Suprapubic skin (tissue), 4 donors: ENCODE results near the gene TRIM54. TPM values are rescaled to one million over a fixed set of nuclear protein-coding genes. Genes with fewer than 3 reads are reported as not detected.
A peak's percentile ranks its signal among the peaks of the same experiment; 100 is the strongest.
"Not testable (repeated sequence)": the region's sequence is repeated elsewhere in the genome, so short reads cannot be mapped to it uniquely, and the experiment has no call there.

Experiments
- DNase-seq, 2 donors: peaks; one replicate each; pipeline ENCODE4 v3.0.0-alpha.2; 2019; ENCODE audit warnings: low spot score in 2 of 2
- H3K27ac ChIP-seq: fragments of 200-600 bp; sonication (generic); one replicate; pipeline ENCODE4 v1.5.1; 2019
- H3K27me3 ChIP-seq: fragments of 200-600 bp; sonication (generic); one replicate; pipeline ENCODE4 v1.5.1; 2019
- H3K36me3 ChIP-seq: fragments of 200-600 bp; sonication (generic); one replicate; pipeline ENCODE4 v1.5.1; 2019
- H3K4me1 ChIP-seq: fragments of 200-600 bp; sonication (generic); one replicate; pipeline ENCODE4 v1.5.1; 2019
- H3K4me3 ChIP-seq: fragments of 200-600 bp; sonication (generic); one replicate; pipeline ENCODE4 v1.5.1; 2019; ENCODE audit warnings: mild to moderate bottlenecking
- H3K9me3 ChIP-seq: fragments of 200-600 bp; sonication (generic); one replicate; pipeline ENCODE4 v1.5.1; 2019
- CTCF ChIP-seq, 2 donors: fragments of 200-600 bp in 1 of 2; fragments of 450-650 bp in 1 of 2; sonication (generic) in 1 of 2; IDR thresholded peaks; one replicate each; pipeline ENCODE4 v1.5.1; 2016 to 2019; ENCODE audit warnings: antibody characterized with exemption in 2 of 2, mild to moderate bottlenecking in 1 of 2, moderate library complexity in 1 of 2
- EP300 ChIP-seq: sonication (generic); formaldehyde crosslinking; IDR thresholded peaks from one replicate; pipeline ENCODE4 v1.6.1; 2017; ENCODE audit warnings: antibody characterized with exemption
- POLR2A ChIP-seq, 2 donors: fragments of 450-650 bp; IDR thresholded peaks; one replicate each; pipeline ENCODE4 v1.6.1; 2017; ENCODE audit warnings: antibody characterized with exemption in 2 of 2, mild to moderate bottlenecking in 2 of 2, moderate library complexity in 2 of 2
- POLR2AphosphoS5 ChIP-seq, 3 donors: sonication (generic); formaldehyde crosslinking; IDR thresholded peaks; one replicate each; pipeline ENCODE4 v1.6.1; 2017; ENCODE audit warnings: antibody characterized with exemption in 3 of 3
- WGBS: methylation state at CpG from one replicate; pipeline ENCODE4 v1.1.5; 2018; 5-methylcytosine and 5-hydroxymethylcytosine counted together
- total RNA-seq, 4 donors: library from RNA; depleted of rRNA; stranded (reverse); fragments of >200 nt; gene quantifications; one replicate each; pipeline ENCODE4 v1.1.0, GENCODE V29; 2016

TRIM54 gene
- total RNA-seq, 4 donors from 2014 or later, result not detected

- Histone ChIP-seq H3K4me3 (no peak overlapping the region), H3K27ac (no peak overlapping the region), H3K4me1 (peaks cover 5% of the 10 kb centered on the region), H3K36me3 (no peaks in the 10 kb centered on the region), H3K27me3 (peaks cover 4% of the 10 kb centered on the region), H3K9me3 (no peaks in the 10 kb centered on the region)
- no peak for DNase-seq
- 81% methylated on average over 14 of the region's 18 CpGs for WGBS
- no peak for TF ChIP-seq POLR2A (IDR thresholded peaks at IDR 0.05)
- no peak for TF ChIP-seq POLR2AphosphoS5 (IDR thresholded peaks at IDR 0.05)
- TF ChIP-seq EP300, result no peak
- TF ChIP-seq CTCF (IDR thresholded peaks at IDR 0.05), result no peak
These were observed 16.3 kb downstream of the TRIM54 start for GRCh38 chr2:27298391-27299080.

GRCh38 chr2:27300606-27301005 is 18.4 kb downstream of the TRIM54 start:
- peaks cover 15% of the 10 kb centered on the region for H3K27me3 ChIP-seq
- WGBS, result 72% methylated on average over 4 of the region's 4 CpGs
- H3K4me1 ChIP-seq, H3K9me3 ChIP-seq, H3K4me3 ChIP-seq, H3K36me3 ChIP-seq, H3K27ac ChIP-seq, DNase-seq: not testable (repeated sequence)

GRCh38 chr2:27303093-27304025 is 21.1 kb downstream of the TRIM54 start:
- H3K4me3 ChIP-seq, result peak overlapping the region; percentile 34
- H3K4me1 ChIP-seq, result peaks cover 24% of the 10 kb centered on the region
- H3K9me3 ChIP-seq, result no peaks in the 10 kb centered on the region
- WGBS, result 25% methylated on average over 21 of the region's 25 CpGs
- peaks cover 41% of the 10 kb centered on the region for H3K27me3 ChIP-seq
- TF ChIP-seq POLR2A (IDR thresholded peaks at IDR 0.05), result no peak
- no peak for TF ChIP-seq EP300
- peak; percentile 73 to 83 for TF ChIP-seq CTCF (IDR thresholded peaks at IDR 0.05)
- no peak for TF ChIP-seq POLR2AphosphoS5 (IDR thresholded peaks at IDR 0.05)
- no peak for DNase-seq
- no peaks in the 10 kb centered on the region for H3K36me3 ChIP-seq
- H3K27ac ChIP-seq, result no peak overlapping the region

GRCh38 chr2:27304488-27305240 is 22.4 kb downstream of the TRIM54 start:
- WGBS, result 85% methylated on average over 10 of the region's 13 CpGs
- no peak overlapping the region for H3K4me3 ChIP-seq

More at GRCh38 chr2:27304488-27305240, 22.4 kb downstream of the TRIM54 start:
- no peak for TF ChIP-seq POLR2AphosphoS5 (IDR thresholded peaks at IDR 0.05)
- no peak for TF ChIP-seq POLR2A (IDR thresholded peaks at IDR 0.05)
- no peak for TF ChIP-seq CTCF (IDR thresholded peaks at IDR 0.05)
- no peak for TF ChIP-seq EP300
- no peaks in the 10 kb centered on the region for H3K9me3 ChIP-seq
- peaks cover 3% of the 10 kb centered on the region for H3K36me3 ChIP-seq
- H3K27me3 ChIP-seq, result peaks cover 46% of the 10 kb centered on the region
- DNase-seq, result no peak
- peaks cover 24% of the 10 kb centered on the region for H3K4me1 ChIP-seq
- no peak overlapping the region for H3K27ac ChIP-seq
